HG02610 (cell line): ENCODE data around the gene ADSS2.
A peak's percentile ranks its signal among the peaks of the same experiment; 100 is the strongest.
"Not testable (repeated sequence)": the region's sequence is repeated elsewhere in the genome, so short reads cannot be mapped to it uniquely, and the experiment has no call there.

ENCODE experiments used
- ATAC-seq: cut with Tn5 transposase; IDR thresholded peaks from one replicate; pipeline ENCODE4 v1.9.1; 2021; ENCODE audit warnings: mild to moderate bottlenecking, moderate library complexity; ENCODE audit not compliant: unreplicated experiment

The ADSS2 gene

GRCh38 chr1:244451539-244451950 is at the start of gene ADSS2:
Gene ADSS2, minus strand, starts transcription at chr1:244451909. Its CDS starts 92 bp downstream, at chr1:244451817.
- ATAC-seq, result no peak

- ATAC-seq, result not testable (repeated sequence)
Observed at GRCh38 chr1:244500515-244500914, 48.8 kb upstream of the ADSS2 start.

- ATAC-seq, result not testable (repeated sequence)
Observed at GRCh38 chr1:244499484-244499883, 47.8 kb upstream of the ADSS2 start.

GRCh38 chr1:244497805-244498204 is 46.1 kb upstream of the ADSS2 start:
- no peak for ATAC-seq

GRCh38 chr1:244496186-244496585 is 44.5 kb upstream of the ADSS2 start:
- ATAC-seq, result no peak

GRCh38 chr1:244494653-244495052 is 42.9 kb upstream of the ADSS2 start:
- ATAC-seq, result no peak

GRCh38 chr1:244484971-244485370 is 33.3 kb upstream of the ADSS2 start:
- ATAC-seq, result not testable (repeated sequence)

GRCh38 chr1:244473059-244473605 is 21.4 kb upstream of the ADSS2 start:
- ATAC-seq, result no peak

GRCh38 chr1:244466724-244467123 is 15.0 kb upstream of the ADSS2 start:
- no peak for ATAC-seq

GRCh38 chr1:244461245-244462071 is 9.7 kb upstream of the ADSS2 start, which contains the start of gene CATSPERE:
Gene CATSPERE, plus strand, starts transcription at chr1:244461273. Its CDS starts 157 bp downstream, at chr1:244461430.
- peak; percentile 98 for ATAC-seq

GRCh38 chr1:244460197-244460596 is 8.5 kb upstream of the ADSS2 start:
- no peak for ATAC-seq

- no peak for ATAC-seq
Observed at GRCh38 chr1:244458781-244459180, 7.1 kb upstream of the ADSS2 start.

GRCh38 chr1:244456586-244456985 is 4.9 kb upstream of the ADSS2 start:
- no peak for ATAC-seq

- ATAC-seq, result no peak
Observed at GRCh38 chr1:244454412-244454811, 2.7 kb upstream of the ADSS2 start.

- ATAC-seq, result peak; percentile 97
Observed at GRCh38 chr1:244451951-244452795, 464 bp upstream of the ADSS2 start.

- ATAC-seq, result peak; percentile 1
Observed at GRCh38 chr1:244450597-244451538, 841 bp downstream of the ADSS2 start.

- ATAC-seq, result no peak
Observed at GRCh38 chr1:244449936-244450508, 1.7 kb downstream of the ADSS2 start.

GRCh38 chr1:244448279-244449036 is 3.3 kb downstream of the ADSS2 start:
- ATAC-seq, result no peak

- ATAC-seq, result no peak
Observed at GRCh38 chr1:244447552-244447951, 4.2 kb downstream of the ADSS2 start.
